DLD1 (cell line): Measurements from ENCODE around the gene HACD2.

Source experiments
- in situ Hi-C: cut with HindIII; loops from 2 replicates; pipeline ENCODE4 v1.10.0; 2017; ENCODE audit warnings: low sequenced_read_pairs

The HACD2 gene, protein sequence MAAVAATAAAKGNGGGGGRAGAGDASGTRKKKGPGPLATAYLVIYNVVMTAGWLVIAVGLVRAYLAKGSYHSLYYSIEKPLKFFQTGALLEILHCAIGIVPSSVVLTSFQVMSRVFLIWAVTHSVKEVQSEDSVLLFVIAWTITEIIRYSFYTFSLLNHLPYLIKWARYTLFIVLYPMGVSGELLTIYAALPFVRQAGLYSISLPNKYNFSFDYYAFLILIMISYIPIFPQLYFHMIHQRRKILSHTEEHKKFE

DNA sequence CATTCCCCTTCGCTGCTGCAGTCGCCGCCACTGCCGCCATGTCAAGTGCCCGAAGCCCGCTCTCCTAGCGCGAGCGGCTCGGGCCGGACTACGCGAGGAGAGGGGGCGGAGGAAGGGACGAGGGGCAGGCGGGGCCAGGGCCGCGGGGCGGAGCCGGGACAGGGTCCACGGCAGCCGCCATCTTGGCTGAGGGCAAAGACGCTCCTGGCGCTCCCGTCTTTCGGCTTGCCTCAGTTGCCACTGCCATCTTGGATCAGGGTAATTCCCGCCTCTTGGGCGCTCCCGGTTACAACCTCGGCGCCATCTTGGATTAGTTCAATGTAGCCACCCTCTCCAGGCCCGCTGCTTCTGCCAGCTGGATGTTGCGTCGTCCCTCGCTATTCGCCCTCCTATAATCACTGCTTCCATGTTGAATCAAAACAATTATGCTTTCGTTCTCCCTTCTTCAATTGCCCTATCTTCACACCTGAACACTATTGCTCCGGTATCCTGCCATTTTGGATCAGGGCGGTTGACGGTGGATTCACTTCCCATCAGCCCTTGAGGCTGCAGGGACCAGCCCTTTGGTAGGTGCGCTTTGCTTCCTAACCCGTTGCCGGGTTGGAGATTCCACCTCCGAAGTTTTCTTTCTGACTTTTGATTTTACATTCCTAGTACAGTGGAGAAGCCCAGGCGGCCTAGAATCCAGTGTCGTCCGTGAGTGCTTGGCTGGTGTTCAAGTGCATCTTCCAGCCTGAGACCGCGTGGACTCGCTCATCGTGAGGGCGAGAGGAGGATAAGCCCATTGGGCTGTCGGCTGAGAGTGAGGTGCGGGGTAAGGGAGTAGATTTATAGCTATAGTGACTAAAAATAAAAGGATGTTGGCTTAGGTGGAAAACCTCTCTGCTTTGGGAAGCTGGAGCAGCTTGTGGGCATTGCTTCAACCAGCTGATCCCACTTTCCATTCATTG lies at the start of gene HACD2:
Gene HACD2 (minus strand): TSS at position 66 of the 950 bp plus-strand sequence. CDS start 26 bp downstream, at position 40.
- in situ Hi-C loops = no loop called here

GRCh38 chr3:123634149-123635051 lies 49.5 kb upstream of the HACD2 start:
- in situ Hi-C loops = no loop called here

GRCh38 chr3:123633530-123633929 lies 48.7 kb upstream of the HACD2 start:
- in situ Hi-C loops = no loop called here

DNA sequence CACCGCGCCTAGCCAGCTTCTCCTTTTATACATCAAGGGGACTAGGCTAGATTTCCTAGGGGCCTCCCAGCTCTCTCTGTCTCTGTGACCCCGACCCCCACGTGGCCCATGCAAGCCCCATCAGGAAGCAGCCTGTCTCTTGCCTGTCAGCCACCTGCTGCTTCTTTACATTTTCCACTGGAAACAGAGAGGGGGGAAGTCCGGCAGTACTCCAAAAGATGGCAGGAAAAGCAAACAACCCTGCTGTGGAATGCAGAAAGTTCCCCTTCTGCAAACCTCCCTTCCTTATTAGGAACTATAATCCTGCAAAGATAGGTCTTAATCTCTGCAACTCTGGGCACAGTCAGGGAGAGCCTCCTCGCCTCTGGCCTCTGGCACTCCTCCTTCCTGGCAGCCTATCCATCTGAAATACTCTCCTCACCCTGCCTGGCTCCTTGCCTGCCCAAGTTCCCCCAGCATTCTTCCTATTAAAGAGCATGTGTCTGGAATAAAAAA lies 47.4 kb upstream of the HACD2 start:
- in situ Hi-C loops = no loop called here

- in situ Hi-C loops = no loop called here
Measured at GRCh38 chr3:123629747-123630047, 44.8 kb upstream of the HACD2 start.

- in situ Hi-C loops = no loop called here
Measured at GRCh38 chr3:123628996-123629746, 44.3 kb upstream of the HACD2 start.

- in situ Hi-C loops = no loop called here
Measured at GRCh38 chr3:123627673-123628670, 43.1 kb upstream of the HACD2 start.

- in situ Hi-C loops = no loop called here
Measured at GRCh38 chr3:123626881-123627280, 42.0 kb upstream of the HACD2 start.

GRCh38 chr3:123624302-123624701 lies 39.4 kb upstream of the HACD2 start:
- in situ Hi-C loops = no loop called here

GRCh38 chr3:123623346-123623880 lies 38.6 kb upstream of the HACD2 start:
- in situ Hi-C loops = no loop called here

DNA sequence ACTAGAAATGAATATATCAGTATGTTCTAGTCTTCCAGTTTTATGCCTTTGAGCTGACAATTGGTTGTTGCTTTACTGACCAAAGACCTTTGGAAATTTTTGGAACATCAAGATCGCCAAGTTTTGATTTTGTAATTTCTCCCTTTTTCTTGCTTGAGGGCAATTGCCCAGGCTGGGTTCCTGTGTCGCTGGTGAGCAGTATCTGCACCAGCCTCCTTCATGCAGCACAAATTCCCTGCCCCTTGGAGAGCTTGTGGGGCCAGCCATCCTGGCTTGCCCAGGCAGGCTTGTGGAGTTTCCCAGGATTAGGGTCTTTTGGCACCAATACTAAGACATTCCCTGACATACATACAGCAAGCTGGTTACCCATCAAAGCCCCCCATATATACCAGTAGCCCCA lies 37.9 kb upstream of the HACD2 start:
- in situ Hi-C loops = no loop called here

GRCh38 chr3:123621850-123622189 lies 37.0 kb upstream of the HACD2 start:
- in situ Hi-C loops = no loop called here

- in situ Hi-C loops = no loop called here
Measured at GRCh38 chr3:123621186-123621849, 36.5 kb upstream of the HACD2 start.

- in situ Hi-C loops = no loop called here
Measured at GRCh38 chr3:123620343-123620742, 35.5 kb upstream of the HACD2 start.

- in situ Hi-C loops = no loop called here
Measured at GRCh38 chr3:123618768-123619484, 34.1 kb upstream of the HACD2 start.

GRCh38 chr3:123618076-123618708 lies 33.3 kb upstream of the HACD2 start:
- in situ Hi-C loops = no loop called here

DNA sequence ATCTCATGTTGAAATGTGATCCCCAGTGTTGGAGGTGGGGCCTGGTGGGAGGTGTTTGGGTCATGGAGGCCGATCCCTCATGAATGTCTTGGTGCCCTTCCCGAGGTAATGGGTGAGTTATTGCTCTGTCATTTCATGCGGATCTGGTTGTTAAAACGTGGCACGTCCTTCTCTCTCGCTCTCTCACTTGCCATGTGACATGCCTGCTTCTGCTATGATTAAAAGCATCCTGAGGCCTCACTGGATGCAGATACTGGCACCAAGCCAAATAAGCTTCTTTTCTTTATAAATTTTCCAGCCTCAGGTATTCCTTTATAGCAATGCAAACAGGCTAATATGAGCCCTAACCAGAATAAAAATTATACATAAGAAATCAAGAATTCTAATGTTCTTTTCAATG lies 31.7 kb upstream of the HACD2 start:
- in situ Hi-C loops = no loop called here
